H1 (cell line): ENCODE results near the gene BSCL2. TPM values are rescaled to one million over a fixed set of nuclear protein-coding genes. Genes with fewer than 3 reads are reported as not detected.

Source experiments
- CEBPB ChIP-seq: IDR thresholded peaks from 2 replicates; pipeline ENCODE4 v1.6.1; 2012; ENCODE audit warnings: low read depth, low read length
- CREB1 ChIP-seq: IDR thresholded peaks from 2 replicates; pipeline ENCODE4 v1.6.1; 2012; ENCODE audit warnings: inconsistent platforms
- CTBP2 ChIP-seq: IDR thresholded peaks from 2 replicates; pipeline ENCODE4 v1.7.0; 2011; ENCODE audit warnings: borderline replicate concordance, mild to moderate bottlenecking, moderate library complexity, mixed read lengths, low read length; ENCODE audit not compliant: insufficient read depth, insufficient read length
- EP300 ChIP-seq, 2 experiments: IDR thresholded peaks; 1 replicate in 1 of 2; 2 replicates in 1 of 2; pipeline ENCODE4 v1.6.1; 2011 to 2012; ENCODE audit warnings: low read depth in 2 of 2, low read length in 2 of 2, mild to moderate bottlenecking in 2 of 2, borderline replicate concordance in 1 of 2, inconsistent platforms in 1 of 2, moderate library complexity in 1 of 2
- EZH2 ChIP-seq: fragments of 200-600 bp; sonication (generic); IDR thresholded peaks from 2 replicates; pipeline ENCODE4 v1.7.1; 2012; ENCODE audit warnings: low read depth, mild to moderate bottlenecking, moderate library complexity, low read length, inconsistent platforms; ENCODE audit not compliant: severe bottlenecking
- KDM1A ChIP-seq: fragments of 200-600, 300-600 bp; sonication (generic); IDR thresholded peaks from 2 replicates; pipeline ENCODE4 v1.7.1; 2016; ENCODE audit warnings: mild to moderate bottlenecking, low read length, borderline replicate concordance
- KDM4A ChIP-seq: IDR thresholded peaks from one replicate; pipeline ENCODE4 v1.7.1; 2012; ENCODE audit warnings: low read depth, mild to moderate bottlenecking, moderate library complexity, low read length, inconsistent platforms; ENCODE audit not compliant: severe bottlenecking
- PHF8 ChIP-seq: fragments of 200-600 bp; sonication (generic); conservative IDR thresholded peaks from 2 replicates; pipeline ENCODE4 v1.7.1; 2012; ENCODE audit warnings: low read depth, mild to moderate bottlenecking, inconsistent platforms, low read length, moderate library complexity
- polyA plus RNA-seq, 7 experiments: library from polyadenylated mRNA; depleted of rRNA in 3 of 7; stranded (reverse) in 5 of 7; unstranded in 2 of 7; fragments of >200 nt in 5 of 7; fragments of 200-250 nt in 2 of 7; gene quantifications; 1 replicate in 5 of 7; 2 replicates in 1 of 7; 4 replicates in 1 of 7; pipeline versions ENCODE4 v1.2.1 to v1.2.3, GENCODE V29; 2011 to 2013; ENCODE audit warnings: missing spikeins in 2 of 7, mixed read lengths in 2 of 7
- total RNA-seq: library from RNA; stranded (reverse); fragmentation: NEBNext Ultra II Directional; extraction: Animal tissue kit (Norgen Biotek cat#: 25700); gene quantifications from 2 replicates; pipeline ENCODE4 v1.2.1, GENCODE V29; 2021
- TF ChIP-seq, protein P1 (sequence below), 3 experiments: IDR thresholded peaks; 1 replicate in 2 of 3; 2 replicates in 1 of 3; pipeline versions ENCODE4 v1.5.1 to v1.6.1; 2011; ENCODE audit warnings: low read length in 3 of 3, mild to moderate bottlenecking in 3 of 3, inconsistent platforms in 2 of 3, low read depth in 1 of 3, moderate library complexity in 1 of 3; ENCODE audit not compliant: insufficient read depth in 1 of 3; ENCODE audit errors: control extremely low read depth in 1 of 3
- TF ChIP-seq, protein P2 (sequence below): IDR thresholded peaks from 2 replicates; pipeline ENCODE4 v1.6.1; 2012; ENCODE audit warnings: inconsistent platforms

Gene BSCL2
- total and polyA plus RNA-seq, 2 of the 8 experiments (the other 6 are each of a cell fraction or from before 2014, with no cell fraction given), result 59.5 to 264 TPM

DNA sequence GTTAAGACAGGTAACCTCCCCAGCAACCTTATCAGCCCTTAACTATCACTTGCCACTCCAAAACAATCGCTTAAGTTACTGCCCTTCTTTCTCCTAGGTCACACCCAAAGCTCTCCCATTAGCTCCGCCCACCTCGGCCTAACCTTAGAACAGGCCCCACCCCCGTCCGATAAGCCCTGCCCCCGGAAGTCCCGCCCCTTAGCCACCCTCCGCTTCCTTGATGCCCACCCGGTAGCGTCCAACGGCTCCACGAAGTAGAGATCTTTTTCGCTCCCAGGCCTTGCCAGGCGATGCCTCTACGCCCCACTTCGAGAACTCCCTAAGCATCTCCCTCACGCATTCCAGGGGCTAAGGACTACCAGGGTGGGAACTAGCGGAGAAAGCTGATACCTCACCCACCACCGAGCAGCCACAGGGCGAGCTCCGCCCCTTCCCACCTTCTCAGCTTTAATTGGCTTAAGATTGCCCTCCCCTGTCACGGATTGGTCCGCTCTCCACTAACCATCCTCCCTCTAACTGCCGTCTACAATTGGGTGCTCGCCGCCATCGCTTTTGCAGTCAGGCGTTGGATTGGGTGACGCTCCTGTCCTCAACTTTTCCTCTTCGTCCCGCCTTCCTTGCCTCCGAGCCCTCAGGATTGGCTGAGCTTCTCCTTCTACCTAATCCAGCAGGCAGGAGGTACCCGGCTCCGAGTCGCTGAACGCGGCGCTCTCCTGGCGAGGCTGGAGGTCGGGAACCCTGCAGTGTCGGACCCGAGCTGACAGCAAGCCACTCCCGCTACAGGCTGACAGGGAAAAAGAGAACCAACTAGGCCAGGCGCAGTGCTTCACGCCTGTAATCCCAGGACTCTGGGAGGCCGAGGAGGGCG, 46.7 kb upstream of the BSCL2 start, which contains the start of gene ZBTB3 (continued):
- TF ChIP-seq, protein P1, sequence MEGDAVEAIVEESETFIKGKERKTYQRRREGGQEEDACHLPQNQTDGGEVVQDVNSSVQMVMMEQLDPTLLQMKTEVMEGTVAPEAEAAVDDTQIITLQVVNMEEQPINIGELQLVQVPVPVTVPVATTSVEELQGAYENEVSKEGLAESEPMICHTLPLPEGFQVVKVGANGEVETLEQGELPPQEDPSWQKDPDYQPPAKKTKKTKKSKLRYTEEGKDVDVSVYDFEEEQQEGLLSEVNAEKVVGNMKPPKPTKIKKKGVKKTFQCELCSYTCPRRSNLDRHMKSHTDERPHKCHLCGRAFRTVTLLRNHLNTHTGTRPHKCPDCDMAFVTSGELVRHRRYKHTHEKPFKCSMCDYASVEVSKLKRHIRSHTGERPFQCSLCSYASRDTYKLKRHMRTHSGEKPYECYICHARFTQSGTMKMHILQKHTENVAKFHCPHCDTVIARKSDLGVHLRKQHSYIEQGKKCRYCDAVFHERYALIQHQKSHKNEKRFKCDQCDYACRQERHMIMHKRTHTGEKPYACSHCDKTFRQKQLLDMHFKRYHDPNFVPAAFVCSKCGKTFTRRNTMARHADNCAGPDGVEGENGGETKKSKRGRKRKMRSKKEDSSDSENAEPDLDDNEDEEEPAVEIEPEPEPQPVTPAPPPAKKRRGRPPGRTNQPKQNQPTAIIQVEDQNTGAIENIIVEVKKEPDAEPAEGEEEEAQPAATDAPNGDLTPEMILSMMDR (IDR thresholded peaks at IDR 0.05; ENCODE audit: control extremely low read depth in 1 of 3, insufficient read depth in 1 of 3, low read depth in 1 of 3, low read length in 3 of 3), result no peak
- TF ChIP-seq PHF8 (peak; percentile 91), CTBP2 (peak; percentile 48), CREB1 (peak; percentile 8), KDM1A (no peak), EZH2 (no peak), EP300 (IDR thresholded peaks at IDR 0.05; ENCODE audit: borderline replicate concordance in 1 of 2, low read depth in 2 of 2, low read length in 2 of 2) (no peak), CEBPB (no peak), KDM4A (peak; percentile 79)
- TF ChIP-seq, protein P2, sequence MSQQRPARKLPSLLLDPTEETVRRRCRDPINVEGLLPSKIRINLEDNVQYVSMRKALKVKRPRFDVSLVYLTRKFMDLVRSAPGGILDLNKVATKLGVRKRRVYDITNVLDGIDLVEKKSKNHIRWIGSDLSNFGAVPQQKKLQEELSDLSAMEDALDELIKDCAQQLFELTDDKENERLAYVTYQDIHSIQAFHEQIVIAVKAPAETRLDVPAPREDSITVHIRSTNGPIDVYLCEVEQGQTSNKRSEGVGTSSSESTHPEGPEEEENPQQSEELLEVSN, result no peak
